ENCODE data around the gene PPM1E. TPM values are rescaled to one million over a fixed set of nuclear protein-coding genes. Genes with fewer than 3 reads are reported as not detected.

Gene PPM1E
- total RNA-seq, 2 experiments from 2014 or later: not detected

DNA sequence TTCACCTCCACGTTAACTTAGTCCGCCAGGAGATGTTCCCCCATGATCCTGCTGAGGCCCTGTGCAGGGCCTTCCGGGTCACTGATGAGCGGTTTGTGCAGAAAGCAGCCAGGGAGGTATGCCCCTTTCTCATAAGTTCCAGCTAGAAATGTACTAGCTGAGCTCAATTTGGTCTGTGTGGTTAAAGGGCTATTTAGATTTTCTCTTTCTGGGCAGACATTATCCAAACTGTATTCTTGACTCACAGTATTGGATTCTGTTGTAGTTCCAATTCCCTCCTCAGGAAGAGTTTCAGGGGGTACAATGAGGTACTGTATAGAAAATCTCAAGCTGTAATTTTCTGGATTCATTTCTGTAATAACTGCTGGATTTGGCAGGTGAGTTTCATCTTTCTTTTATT, 214.0 kb downstream of the PPM1E start:
- H3K4me1 ChIP-seq (ENCODE audit: insufficient read depth, low read length): no peaks in the 10 kb centered on the region
- no peaks in the 10 kb centered on the region for H3K36me3 Mint-ChIP-seq (ENCODE audit: low read depth)
- DNase-seq: no peak
- no peak overlapping the region for H3K27ac ChIP-seq (ENCODE audit: low read depth in 1 of 2, low read length in 2 of 2)
- H3K4me3 ChIP-seq (ENCODE audit: low read length): no peak overlapping the region
- intact Hi-C loops (cut with DNase I, micrococcal nuclease): no loop called here
- no peaks in the 10 kb centered on the region for H3K36me3 ChIP-seq (ENCODE audit: insufficient read depth, low read length)
- no peaks in the 10 kb centered on the region for H3K27me3 Mint-ChIP-seq
- H3K9me3 Mint-ChIP-seq: no peaks in the 10 kb centered on the region
- H3K27me3 ChIP-seq (ENCODE audit: control insufficient read depth in 1 of 2, insufficient read depth in 2 of 2, low read length in 2 of 2): no peaks in the 10 kb centered on the region
- TF ChIP-seq, protein P1, sequence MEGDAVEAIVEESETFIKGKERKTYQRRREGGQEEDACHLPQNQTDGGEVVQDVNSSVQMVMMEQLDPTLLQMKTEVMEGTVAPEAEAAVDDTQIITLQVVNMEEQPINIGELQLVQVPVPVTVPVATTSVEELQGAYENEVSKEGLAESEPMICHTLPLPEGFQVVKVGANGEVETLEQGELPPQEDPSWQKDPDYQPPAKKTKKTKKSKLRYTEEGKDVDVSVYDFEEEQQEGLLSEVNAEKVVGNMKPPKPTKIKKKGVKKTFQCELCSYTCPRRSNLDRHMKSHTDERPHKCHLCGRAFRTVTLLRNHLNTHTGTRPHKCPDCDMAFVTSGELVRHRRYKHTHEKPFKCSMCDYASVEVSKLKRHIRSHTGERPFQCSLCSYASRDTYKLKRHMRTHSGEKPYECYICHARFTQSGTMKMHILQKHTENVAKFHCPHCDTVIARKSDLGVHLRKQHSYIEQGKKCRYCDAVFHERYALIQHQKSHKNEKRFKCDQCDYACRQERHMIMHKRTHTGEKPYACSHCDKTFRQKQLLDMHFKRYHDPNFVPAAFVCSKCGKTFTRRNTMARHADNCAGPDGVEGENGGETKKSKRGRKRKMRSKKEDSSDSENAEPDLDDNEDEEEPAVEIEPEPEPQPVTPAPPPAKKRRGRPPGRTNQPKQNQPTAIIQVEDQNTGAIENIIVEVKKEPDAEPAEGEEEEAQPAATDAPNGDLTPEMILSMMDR (IDR thresholded peaks at IDR 0.05): no peak
- H3K4me1 Mint-ChIP-seq (ENCODE audit: low read depth): no peaks in the 10 kb centered on the region
- POLR2A ChIA-PET: no interaction called here
- no peak for ATAC-seq (ENCODE audit: poor library complexity)
- H3K9me3 ChIP-seq (ENCODE audit: control insufficient read depth in 1 of 2, insufficient read depth in 1 of 2, low read length in 2 of 2): no peaks in the 10 kb centered on the region
- no peak overlapping the region for H3K4me3 Mint-ChIP-seq
- CTCF ChIA-PET: no interaction called here
- H3K27ac Mint-ChIP-seq: no peak overlapping the region

GRCh38 chr17:58970609-58971450, 215.2 kb downstream of the PPM1E start:
- ChIA-PET POLR2A (no interaction called here), CTCF (interaction anchor here (0.6 kb wide), 1 partner anchor 34 kb away, joined by 3 read pairs; no protein-coding TSS in a partner anchor)
- intact Hi-C loops (cut with DNase I, micrococcal nuclease): no loop called here
- Histone ChIP-seq H3K4me1 (ENCODE audit: insufficient read depth, low read length) (no peaks in the 10 kb centered on the region), H3K27me3 (ENCODE audit: control insufficient read depth in 1 of 2, insufficient read depth in 2 of 2, low read length in 2 of 2) (no peaks in the 10 kb centered on the region), H3K27ac (ENCODE audit: low read depth in 1 of 2, low read length in 2 of 2) (no peak overlapping the region), H3K36me3 (ENCODE audit: insufficient read depth, low read length) (no peaks in the 10 kb centered on the region), H3K9me3 (ENCODE audit: control insufficient read depth in 1 of 2, insufficient read depth in 1 of 2, low read length in 2 of 2) (no peaks in the 10 kb centered on the region), H3K4me3 (ENCODE audit: low read length) (no peak overlapping the region)
- Mint-ChIP-seq H3K4me1 (ENCODE audit: low read depth) (no peaks in the 10 kb centered on the region), H3K9me3 (no peaks in the 10 kb centered on the region), H3K27me3 (no peaks in the 10 kb centered on the region), H3K36me3 (ENCODE audit: low read depth) (no peaks in the 10 kb centered on the region), H3K27ac (no peak overlapping the region), H3K4me3 (no peak overlapping the region)
- TF ChIP-seq, protein P1 (IDR thresholded peaks at IDR 0.05): no peak
- no peak for ATAC-seq (ENCODE audit: poor library complexity)
- peak in 1 of 14 experiments; percentile 31 for DNase-seq

DNA sequence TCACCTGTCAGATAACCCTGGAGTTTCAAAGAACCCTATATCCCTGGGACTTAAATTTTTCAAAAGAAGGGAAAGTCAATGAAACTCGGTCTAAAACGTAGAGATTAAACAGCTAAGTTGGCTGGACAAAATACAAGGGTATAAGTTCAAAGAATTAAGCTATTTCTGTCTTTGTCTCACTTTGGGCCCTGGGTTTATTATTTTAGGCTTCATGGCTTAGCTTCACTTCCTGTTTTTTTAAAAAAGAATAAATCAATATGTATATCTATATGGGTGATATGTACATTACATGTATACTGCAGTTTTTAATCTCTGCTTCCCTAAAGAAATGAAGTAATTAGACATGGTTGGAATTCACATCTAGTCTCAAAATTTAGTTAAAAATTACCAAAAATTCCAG, 218.7 kb downstream of the PPM1E start:
- TF ChIP-seq, protein P1 (IDR thresholded peaks at IDR 0.05): no peak

More for the DNA sequence above, 218.7 kb downstream of the PPM1E start:
- intact Hi-C loops (cut with DNase I, micrococcal nuclease): no loop called here
- Histone ChIP-seq H3K27ac (ENCODE audit: low read depth in 1 of 2, low read length in 2 of 2) (no peak overlapping the region), H3K4me1 (ENCODE audit: insufficient read depth, low read length) (no peaks in the 10 kb centered on the region), H3K36me3 (ENCODE audit: insufficient read depth, low read length) (no peaks in the 10 kb centered on the region), H3K27me3 (ENCODE audit: control insufficient read depth in 1 of 2, insufficient read depth in 2 of 2, low read length in 2 of 2) (no peaks in the 10 kb centered on the region), H3K9me3 (ENCODE audit: control insufficient read depth in 1 of 2, insufficient read depth in 1 of 2, low read length in 2 of 2) (no peaks in the 10 kb centered on the region), H3K4me3 (ENCODE audit: low read length) (no peak overlapping the region)
- Mint-ChIP-seq H3K27ac (no peak overlapping the region), H3K36me3 (ENCODE audit: low read depth) (no peaks in the 10 kb centered on the region), H3K4me3 (no peak overlapping the region), H3K4me1 (ENCODE audit: low read depth) (no peaks in the 10 kb centered on the region), H3K27me3 (no peaks in the 10 kb centered on the region), H3K9me3 (no peaks in the 10 kb centered on the region)
- ATAC-seq (ENCODE audit: poor library complexity): no peak
- POLR2A ChIA-PET: no interaction called here
- DNase-seq: no peak
- CTCF ChIA-PET: no interaction called here

Data from CD4-positive, alpha-beta T cell (primary cell).